Upper lobe of right lung (tissue), 1 donor: ENCODE measurements around the gene GPR141. TPM values are rescaled to one million over a fixed set of nuclear protein-coding genes. Genes with fewer than 3 reads are reported as not detected.

Experiments
- ATAC-seq: fragments of 200-7000 bp; cut with Tn5 transposase; one replicate; pipeline ENCODE4 v1.9.1; 2020; ENCODE audit warnings: mild to moderate bottlenecking, moderate library complexity
- DNase-seq: peaks from one replicate; pipeline ENCODE4 v3.0.0-alpha.2; 2020
- H3K27ac ChIP-seq: fragments of 200-600 bp; one replicate; pipeline ENCODE4 v1.8.0; 2022
- H3K27me3 ChIP-seq: fragments of 200-600 bp; one replicate; pipeline ENCODE4 v1.8.0; 2022; ENCODE audit warnings: mild to moderate bottlenecking
- H3K36me3 ChIP-seq: fragments of 200-600 bp; one replicate; pipeline ENCODE4 v1.8.0; 2022
- H3K4me1 ChIP-seq: fragments of 200-600 bp; one replicate; pipeline ENCODE4 v1.8.0; 2022
- H3K4me3 ChIP-seq: fragments of 200-600 bp; one replicate; pipeline ENCODE4 v1.8.0; 2022; ENCODE audit warnings: mild to moderate bottlenecking
- H3K9me3 ChIP-seq: fragments of 200-600 bp; one replicate; pipeline ENCODE4 v1.8.0; 2022
- CTCF ChIP-seq: fragments of 200-600 bp; IDR thresholded peaks from one replicate; pipeline ENCODE4 v1.8.0; 2022; ENCODE audit warnings: antibody characterized with exemption
- intact Hi-C: fragments of 100-400 bp; cut with DNase I; formaldehyde crosslinking; loops from one replicate; pipeline ENCODE4 v1.11.0; 2022
- total RNA-seq: library from RNA; stranded (reverse); fragmentation: NEBNext Ultra II Directional; extraction: Animal tissue kit (Norgen Biotek cat#: 25700); gene quantifications from one replicate; pipeline ENCODE4 v1.2.1, GENCODE V29; 2021
- donor health status: DM: no; HTN: yes; CAD: no; lungs with severe emphysema.

The GPR141 gene
- total RNA-seq, 1 donor from 2014 or later, result 4.0 TPM

DNA sequence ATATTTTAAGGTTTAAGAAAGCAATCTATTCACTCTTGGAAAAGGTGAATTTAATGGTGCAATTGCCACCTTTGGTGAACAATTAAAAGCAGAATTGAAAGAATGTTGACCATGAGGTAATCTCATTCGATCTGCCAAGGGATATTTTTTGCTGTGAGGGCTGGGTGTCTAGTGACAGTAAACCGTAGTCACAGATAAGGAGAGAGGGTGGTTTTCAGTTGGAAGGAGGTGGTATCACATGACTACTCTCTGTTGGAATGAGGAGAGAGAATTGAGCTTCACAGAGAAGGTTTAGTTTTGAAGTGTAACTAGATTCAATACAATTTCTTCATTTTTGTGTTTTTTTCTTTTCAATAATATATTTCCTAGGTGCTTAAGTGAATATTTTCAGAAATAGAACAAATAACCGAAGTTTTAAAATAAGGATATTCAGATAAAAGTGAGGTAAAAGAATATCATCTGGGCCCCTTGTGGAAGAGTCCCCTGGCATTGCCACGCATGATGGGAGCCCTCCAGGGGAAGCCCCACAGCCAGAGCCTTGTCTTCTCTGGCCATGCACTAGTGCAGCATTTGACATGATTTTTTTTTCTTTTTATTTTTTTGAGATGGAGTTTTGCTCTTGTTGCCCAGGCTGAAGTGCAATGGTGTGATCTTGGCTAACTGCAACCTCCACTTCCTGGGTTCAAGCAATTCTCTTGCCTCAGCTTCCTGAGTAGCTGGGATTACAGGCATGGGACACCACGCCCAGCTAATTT, 73.4 kb downstream of the GPR141 start:
- no peak for TF ChIP-seq CTCF
- Histone ChIP-seq H3K9me3 (no peaks in the 10 kb centered on the region), H3K27me3 (no peaks in the 10 kb centered on the region), H3K4me1 (no peaks in the 10 kb centered on the region), H3K27ac (no peak overlapping the region), H3K36me3 (no peaks in the 10 kb centered on the region), H3K4me3 (no peak overlapping the region)
- no peak for DNase-seq
- intact Hi-C loops, result no loop called here
- ATAC-seq, result no peak

DNA sequence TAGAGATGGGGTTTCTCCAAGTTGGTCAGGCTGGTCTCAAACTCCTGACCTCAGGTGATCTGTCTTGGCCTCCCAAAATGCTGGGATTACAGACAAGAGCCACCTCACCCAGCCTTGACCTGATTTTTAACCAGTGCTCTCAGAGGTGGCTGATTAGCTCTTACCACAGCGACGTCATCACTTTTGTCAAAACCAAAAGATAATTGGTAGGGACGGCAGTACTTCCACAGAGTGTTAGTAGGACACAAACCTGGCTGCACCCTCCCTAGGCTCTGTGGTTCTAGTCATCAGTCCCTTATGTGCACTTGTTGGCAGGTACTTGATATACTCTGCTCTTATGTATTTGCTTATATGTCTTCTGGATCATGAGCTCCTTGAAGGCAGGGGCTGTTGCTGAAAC, 74.0 kb downstream of the GPR141 start:
- no peak for DNase-seq
- H3K36me3 ChIP-seq, result no peaks in the 10 kb centered on the region
- H3K27me3 ChIP-seq, result no peaks in the 10 kb centered on the region
- H3K27ac ChIP-seq, result no peak overlapping the region
- intact Hi-C loops, result no loop called here
- no peak overlapping the region for H3K4me3 ChIP-seq
- H3K4me1 ChIP-seq, result no peaks in the 10 kb centered on the region
- H3K9me3 ChIP-seq, result no peaks in the 10 kb centered on the region
- no peak for ATAC-seq
- TF ChIP-seq CTCF, result no peak

GRCh38 chr7:37758501-37759045, 75.0 kb downstream of the GPR141 start:
- no peaks in the 10 kb centered on the region for H3K27me3 ChIP-seq
- no peaks in the 10 kb centered on the region for H3K9me3 ChIP-seq
- no peak overlapping the region for H3K4me3 ChIP-seq
- TF ChIP-seq CTCF, result no peak
- intact Hi-C loops, result no loop called here
- H3K4me1 ChIP-seq, result no peaks in the 10 kb centered on the region
- H3K36me3 ChIP-seq, result no peaks in the 10 kb centered on the region
- DNase-seq (no peak), ATAC-seq (peak; percentile 54)
- H3K27ac ChIP-seq, result no peak overlapping the region

- Histone ChIP-seq H3K4me1 (no peaks in the 10 kb centered on the region), H3K9me3 (no peaks in the 10 kb centered on the region), H3K4me3 (no peak overlapping the region), H3K27ac (no peak overlapping the region), H3K36me3 (no peaks in the 10 kb centered on the region), H3K27me3 (no peaks in the 10 kb centered on the region)
- intact Hi-C loops, result no loop called here
- ATAC-seq, result no peak
- no peak for TF ChIP-seq CTCF
- DNase-seq, result no peak
Observed at GRCh38 chr7:37759526-37759925, 76.0 kb downstream of the GPR141 start.

DNA sequence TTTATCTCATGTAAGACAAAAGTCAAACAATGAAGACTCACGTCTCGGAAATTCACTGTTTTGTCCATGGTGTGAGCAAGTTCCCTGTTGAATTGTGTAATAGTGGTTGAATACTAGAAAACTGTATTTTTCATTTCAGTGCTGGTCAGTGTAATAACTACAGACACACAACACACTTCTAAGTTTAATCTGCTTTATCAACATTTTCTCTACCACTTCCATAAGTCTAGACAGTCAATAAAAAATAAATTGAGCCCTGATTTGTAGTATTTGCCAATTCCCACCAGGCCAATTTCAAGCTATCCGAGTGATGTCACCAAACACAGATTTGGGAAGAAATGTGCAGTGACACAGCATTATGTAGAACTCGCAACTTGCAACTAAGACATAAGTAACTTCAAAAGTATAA, 81.9 kb downstream of the GPR141 start:
- peak overlapping the region; percentile 65 for H3K27ac ChIP-seq
- no peaks in the 10 kb centered on the region for H3K4me1 ChIP-seq
- no peaks in the 10 kb centered on the region for H3K9me3 ChIP-seq
- no peak for TF ChIP-seq CTCF
- DNase-seq, result no peak
- H3K27me3 ChIP-seq, result no peaks in the 10 kb centered on the region
- no peak for ATAC-seq
- H3K36me3 ChIP-seq, result no peaks in the 10 kb centered on the region
- intact Hi-C loops, result no loop called here
- no peak overlapping the region for H3K4me3 ChIP-seq
